PC-3 (cell line): ENCODE data around the gene IL17REL. TPM values are rescaled to one million over a fixed set of nuclear protein-coding genes. Genes with fewer than 3 reads are reported as not detected.

Source experiments
- ATAC-seq: fragments of 200-7000 bp; cut with Tn5 transposase; 2 replicates; pipeline ENCODE4 v1.9.1; 2020; ENCODE audit warnings: mild to moderate bottlenecking, moderate library complexity
- BruUV-seq: library from RNA; stranded (reverse); fragments of 400-500 nt; replicated peaks from 2 replicates; lab custom pipeline; 2021; lab: Mats Ljungman, UMichigan
- CTCF ChIA-PET: fragments of 300-600 bp; sonication (Branson Sonifier 250); formaldehyde crosslinking; loops from one replicate; lab custom pipeline; 2022; ENCODE audit warnings: antibody characterized with exemption; lab: Charles Lee
- POLR2A ChIA-PET: fragments of 300-600 bp; sonication (Branson Sonifier 250); formaldehyde crosslinking; loops from one replicate; lab custom pipeline; 2022; ENCODE audit warnings: antibody characterized with exemption; ENCODE audit not compliant: unreplicated experiment; lab: Charles Lee
- DNase-seq: peaks from one replicate; pipeline ENCODE4 v3.0.0-alpha.2; 2015
- H2AFZ ChIP-seq: fragments of 300-600 bp; sonication (generic); 2 replicates; pipeline ENCODE4 v1.6.0; 2016; ENCODE audit warnings: antibody characterized with exemption, low read length
- H3F3A ChIP-seq: fragments of 300-600 bp; sonication (generic); one replicate; pipeline ENCODE4 v1.6.0; 2017; ENCODE audit warnings: antibody characterized with exemption, low read length, control low read depth, mild to moderate bottlenecking; ENCODE audit not compliant: unreplicated experiment
- H3K27ac ChIP-seq: fragments of 300-600 bp; sonication (generic); 2 replicates; pipeline ENCODE4 v1.5.1; 2016; ENCODE audit warnings: mild to moderate bottlenecking, low read length
- H3K27me3 ChIP-seq: fragments of 300-600 bp; sonication (generic); 2 replicates; pipeline ENCODE4 v1.6.1; 2016; ENCODE audit warnings: low read length, mixed read lengths
- H3K36me3 ChIP-seq: fragments of 300-600 bp; sonication (generic); 2 replicates; pipeline ENCODE4 v1.6.1; 2016; ENCODE audit warnings: low read depth, mixed run types, low read length, mixed read lengths
- H3K4me1 ChIP-seq: fragments of 300-600 bp; sonication (generic); 2 replicates; pipeline ENCODE4 v1.5.1; 2016; ENCODE audit warnings: low read length; ENCODE audit not compliant: insufficient read depth
- H3K4me2 ChIP-seq: fragments of 300-600 bp; sonication (generic); 2 replicates; pipeline ENCODE4 v1.6.0; 2016; ENCODE audit warnings: low read length
- H3K4me3 ChIP-seq: fragments of 300-600 bp; sonication (generic); 2 replicates; pipeline ENCODE4 v1.5.1; 2016; ENCODE audit warnings: mild to moderate bottlenecking, low read length, mixed read lengths
- H3K79me2 ChIP-seq: fragments of 300-600 bp; sonication (generic); 2 replicates; pipeline ENCODE4 v1.6.1; 2017; ENCODE audit warnings: low read length, mixed read lengths
- H3K9ac ChIP-seq: fragments of 300-600 bp; sonication (generic); 2 replicates; pipeline ENCODE4 v1.6.0; 2016; ENCODE audit warnings: mild to moderate bottlenecking, low read length
- H3K9me2 ChIP-seq: fragments of 300-600 bp; sonication (generic); replicated peaks from 2 replicates; pipeline ENCODE4 v1.6.1; 2016; ENCODE audit warnings: mixed run types, low read length, mixed read lengths
- H3K9me3 ChIP-seq: fragments of 300-600 bp; sonication (generic); 2 replicates; pipeline ENCODE4 v1.6.1; 2016; ENCODE audit warnings: low read length, mixed read lengths
- H4K20me1 ChIP-seq: fragments of 300-600 bp; sonication (generic); 2 replicates; pipeline ENCODE4 v1.6.1; 2016; ENCODE audit warnings: low read length, mixed read lengths
- EZH2 ChIP-seq: fragments of 300-600 bp; sonication (generic); IDR thresholded peaks from one replicate; pipeline ENCODE4 v1.6.1; 2017; ENCODE audit warnings: antibody characterized with exemption, mild to moderate bottlenecking, low read length; ENCODE audit not compliant: unreplicated experiment
- EZH2phosphoT487 ChIP-seq: fragments of 300-600 bp; sonication (generic); IDR thresholded peaks from 2 replicates; pipeline ENCODE4 v1.6.1; 2018; ENCODE audit warnings: mild to moderate bottlenecking, antibody characterized with exemption, low read length, borderline replicate concordance
- intact Hi-C: fragments of 100-400 bp; cut with micrococcal nuclease; formaldehyde crosslinking; loops from 2 replicates; pipeline ENCODE4 v1.9.0; 2023
- total RNA-seq: library from RNA; depleted of rRNA; stranded (reverse); fragments of >200 nt; gene quantifications from 2 replicates; pipeline ENCODE4 v1.2.3, GENCODE V29; 2014
- TF ChIP-seq, protein P1 (sequence below): fragments of 300-600 bp; sonication (generic); conservative IDR thresholded peaks from 2 replicates; pipeline ENCODE4 v1.5.1; 2017; ENCODE audit warnings: antibody characterized with exemption, low read depth, mild to moderate bottlenecking, low read length

IL17REL gene
- total RNA-seq, 1 experiment from 2014 or later, result 0.04 TPM

DNA sequence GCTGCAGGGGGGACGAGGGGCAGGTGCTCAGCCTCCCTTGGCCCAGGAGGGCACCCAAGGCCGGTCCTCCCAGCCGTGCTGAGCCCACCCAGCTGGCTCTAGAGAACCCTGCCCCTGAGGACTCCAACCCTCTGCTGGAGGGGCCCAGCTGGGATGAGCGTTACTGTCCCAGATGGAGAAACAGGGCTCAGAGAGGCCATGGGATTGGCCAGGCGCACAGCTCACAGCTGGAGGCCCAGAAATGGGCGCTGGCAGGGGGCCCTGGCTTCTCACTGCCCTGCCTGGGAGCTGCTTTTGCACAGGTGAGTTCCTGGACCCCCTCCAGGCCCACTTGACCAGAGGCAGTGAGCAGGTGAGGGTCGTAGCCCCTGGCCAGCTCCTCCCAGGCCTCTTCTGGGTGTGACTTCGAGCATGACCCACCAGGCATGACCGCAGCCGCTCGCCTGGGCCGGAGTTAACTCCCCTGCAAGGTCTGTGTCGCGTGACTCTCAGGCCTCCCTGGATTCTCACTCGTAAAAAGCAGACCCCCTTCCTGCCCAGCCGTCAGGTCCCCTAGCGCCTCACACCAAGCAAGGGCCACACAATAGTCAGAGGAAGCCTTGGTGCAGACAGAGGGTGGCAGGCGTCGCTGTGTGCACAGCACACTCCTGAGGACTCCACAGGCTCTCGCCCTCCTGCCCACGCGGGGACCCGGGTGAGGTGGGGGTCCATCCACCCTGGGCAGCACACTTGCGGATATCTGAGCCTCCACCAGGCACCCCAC lies 19.7 kb upstream of the IL17REL start:
- no peak for DNase-seq
- Histone ChIP-seq H3F3A (no peaks in the 10 kb centered on the region), H3K79me2 (no peaks in the 10 kb centered on the region), H3K27ac (no peak overlapping the region), H3K36me3 (no peaks in the 10 kb centered on the region), H3K4me2 (no peak overlapping the region), H3K9ac (no peak overlapping the region), H3K4me1 (peaks cover 8% of the 10 kb centered on the region), H4K20me1 (no peaks in the 10 kb centered on the region), H2AFZ (no peak overlapping the region), H3K9me2 (no peaks in the 10 kb centered on the region), H3K4me3 (no peak overlapping the region), H3K27me3 (no peaks in the 10 kb centered on the region), H3K9me3 (no peaks in the 10 kb centered on the region)
- TF ChIP-seq EZH2, result no peak
- TF ChIP-seq, protein P1, sequence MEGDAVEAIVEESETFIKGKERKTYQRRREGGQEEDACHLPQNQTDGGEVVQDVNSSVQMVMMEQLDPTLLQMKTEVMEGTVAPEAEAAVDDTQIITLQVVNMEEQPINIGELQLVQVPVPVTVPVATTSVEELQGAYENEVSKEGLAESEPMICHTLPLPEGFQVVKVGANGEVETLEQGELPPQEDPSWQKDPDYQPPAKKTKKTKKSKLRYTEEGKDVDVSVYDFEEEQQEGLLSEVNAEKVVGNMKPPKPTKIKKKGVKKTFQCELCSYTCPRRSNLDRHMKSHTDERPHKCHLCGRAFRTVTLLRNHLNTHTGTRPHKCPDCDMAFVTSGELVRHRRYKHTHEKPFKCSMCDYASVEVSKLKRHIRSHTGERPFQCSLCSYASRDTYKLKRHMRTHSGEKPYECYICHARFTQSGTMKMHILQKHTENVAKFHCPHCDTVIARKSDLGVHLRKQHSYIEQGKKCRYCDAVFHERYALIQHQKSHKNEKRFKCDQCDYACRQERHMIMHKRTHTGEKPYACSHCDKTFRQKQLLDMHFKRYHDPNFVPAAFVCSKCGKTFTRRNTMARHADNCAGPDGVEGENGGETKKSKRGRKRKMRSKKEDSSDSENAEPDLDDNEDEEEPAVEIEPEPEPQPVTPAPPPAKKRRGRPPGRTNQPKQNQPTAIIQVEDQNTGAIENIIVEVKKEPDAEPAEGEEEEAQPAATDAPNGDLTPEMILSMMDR, result no peak
- no peak for TF ChIP-seq EZH2phosphoT487
- ChIA-PET POLR2A (no interaction called here), CTCF (no interaction called here)
- no TSS peak for BruUV-seq
- no peak for ATAC-seq
- intact Hi-C loops, result loop anchor here (10.0 kb wide), 1 partner anchor 57 kb away; no protein-coding TSS in a partner anchor

DNA sequence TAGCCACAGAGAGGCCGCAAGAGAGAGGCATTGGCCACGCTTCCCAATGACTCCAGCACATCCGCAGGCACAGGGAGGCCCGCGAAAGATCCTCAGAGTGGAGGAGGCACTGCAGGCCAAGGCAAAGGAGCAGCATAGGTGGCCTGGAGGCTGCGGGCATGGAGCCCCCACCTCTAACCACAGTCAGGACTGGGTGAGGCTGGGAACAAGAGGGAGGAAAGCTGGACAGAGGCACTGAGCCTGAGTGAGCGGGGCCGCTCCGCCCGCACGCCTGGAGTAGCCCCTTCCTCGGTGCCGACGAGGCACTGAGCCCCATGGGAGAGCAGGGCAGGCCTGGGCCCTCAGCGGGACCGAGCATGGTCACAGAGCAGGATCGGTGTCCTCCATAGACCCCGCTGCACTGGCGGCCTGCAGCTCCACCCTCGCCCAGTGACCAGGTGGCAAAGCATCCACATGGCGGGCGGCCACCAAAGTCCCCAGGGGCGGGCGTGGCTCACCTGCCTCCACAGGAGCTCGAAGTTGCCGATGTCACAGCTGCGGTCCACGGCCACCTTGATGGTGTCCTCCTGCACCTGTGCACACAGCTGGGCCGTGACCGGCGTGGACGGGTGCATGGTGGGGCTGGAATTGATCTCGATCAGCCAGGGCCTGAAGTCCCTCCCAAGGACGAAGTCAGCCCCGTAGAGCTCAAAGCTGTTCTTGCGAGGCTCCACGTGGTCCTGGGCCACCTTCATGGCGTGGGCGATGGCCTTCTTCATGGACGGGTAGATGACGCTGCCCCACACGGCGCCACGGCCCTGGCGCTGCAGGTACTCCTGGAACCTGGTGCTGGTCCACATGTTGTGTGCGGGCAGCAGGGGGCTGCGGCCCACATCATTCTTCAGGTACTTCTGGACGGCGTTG lies 18.9 kb upstream of the IL17REL start:
- Histone ChIP-seq H3K9me3 (no peaks in the 10 kb centered on the region), H3K4me2 (no peak overlapping the region), H3K27me3 (no peaks in the 10 kb centered on the region), H3F3A (no peaks in the 10 kb centered on the region), H3K79me2 (no peaks in the 10 kb centered on the region), H3K27ac (no peak overlapping the region), H3K4me1 (peaks cover 8% of the 10 kb centered on the region), H3K4me3 (no peak overlapping the region), H4K20me1 (no peaks in the 10 kb centered on the region), H3K9me2 (no peaks in the 10 kb centered on the region), H3K9ac (no peak overlapping the region), H3K36me3 (no peaks in the 10 kb centered on the region), H2AFZ (no peak overlapping the region)
- TF ChIP-seq, protein P1, result no peak
- TF ChIP-seq EZH2 (no peak), EZH2phosphoT487 (no peak)
- CTCF ChIA-PET, result interaction anchor here (0.9 kb wide), 1 partner anchor 38 kb away, joined by 4 read pairs; no protein-coding TSS in a partner anchor
- DNase-seq (no peak), ATAC-seq (no peak)
- POLR2A ChIA-PET, result no interaction called here
- no TSS peak for BruUV-seq
- intact Hi-C loops, result loop anchor here (2.0 to 10.0 kb wide), 2 partner anchors 39 to 57 kb away; no protein-coding TSS in a partner anchor
